GM18907 (cell line): ENCODE results near the gene BYSL.

Experiments used
- ATAC-seq: cut with Tn5 transposase; IDR thresholded peaks from one replicate; pipeline ENCODE4 v1.9.1; 2021; ENCODE audit warnings: mild to moderate bottlenecking, moderate library complexity; ENCODE audit not compliant: unreplicated experiment

Gene BYSL

DNA sequence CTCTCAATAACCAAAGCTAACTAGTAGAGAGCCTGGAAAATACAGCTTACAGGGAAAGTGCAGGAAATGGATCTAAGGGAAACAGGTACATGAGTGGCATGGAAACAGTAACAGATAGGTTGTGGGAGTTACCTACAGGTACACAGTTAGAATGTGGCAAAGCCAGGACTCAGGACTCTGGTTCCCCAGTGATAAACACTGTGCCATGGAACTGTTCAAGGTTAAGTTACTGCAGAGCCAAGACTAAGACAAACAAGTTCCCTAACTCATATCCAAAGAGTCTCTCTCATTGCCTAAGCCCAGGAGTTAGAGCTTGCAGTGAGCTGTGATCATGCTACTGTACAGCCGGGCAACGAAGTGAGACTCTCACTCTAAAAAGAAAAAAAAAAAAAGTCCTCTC, 7.0 kb upstream of the BYSL start:
- ATAC-seq, result no peak

- no peak for ATAC-seq
Observed at GRCh38 chr6:41914869-41915530, 6.3 kb upstream of the BYSL start.

- ATAC-seq, result no peak
Observed at GRCh38 chr6:41917528-41917927, 3.8 kb upstream of the BYSL start.

DNA sequence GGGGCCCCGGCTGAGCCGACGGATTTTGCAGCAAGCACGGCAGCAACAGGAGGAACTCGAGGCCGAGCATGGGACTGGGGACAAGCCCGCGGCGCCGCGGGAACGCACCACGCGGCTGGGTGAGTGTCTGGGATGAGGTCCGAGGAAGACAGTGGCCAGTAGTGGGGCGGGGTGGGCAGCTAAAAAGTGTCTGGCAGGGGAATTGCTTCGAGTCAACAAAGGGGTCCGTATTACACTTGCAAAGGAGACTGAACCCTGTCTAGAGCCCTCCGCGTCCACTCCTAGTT, 356 bp downstream of the BYSL start:
- peak; percentile 12 for ATAC-seq

DNA sequence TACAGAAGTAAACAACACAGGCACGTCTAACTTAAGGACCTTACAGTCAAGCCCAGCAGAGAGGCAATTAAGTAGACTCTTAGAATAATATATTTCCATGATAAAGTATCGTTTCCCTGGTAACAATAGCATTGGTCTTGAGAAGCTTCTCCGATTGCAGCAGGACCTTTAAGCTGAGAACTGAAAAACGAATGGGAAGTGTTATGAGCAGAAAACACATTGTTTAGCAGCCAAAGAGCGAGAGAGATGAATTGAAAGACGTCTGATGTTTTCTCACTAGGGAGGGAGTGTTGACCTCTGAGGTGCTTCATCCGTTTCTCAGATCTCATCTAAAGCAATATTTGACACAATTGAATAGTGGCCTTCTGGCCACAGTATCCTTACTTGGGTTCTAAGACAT, 855 bp downstream of the BYSL start:
- no peak for ATAC-seq

DNA sequence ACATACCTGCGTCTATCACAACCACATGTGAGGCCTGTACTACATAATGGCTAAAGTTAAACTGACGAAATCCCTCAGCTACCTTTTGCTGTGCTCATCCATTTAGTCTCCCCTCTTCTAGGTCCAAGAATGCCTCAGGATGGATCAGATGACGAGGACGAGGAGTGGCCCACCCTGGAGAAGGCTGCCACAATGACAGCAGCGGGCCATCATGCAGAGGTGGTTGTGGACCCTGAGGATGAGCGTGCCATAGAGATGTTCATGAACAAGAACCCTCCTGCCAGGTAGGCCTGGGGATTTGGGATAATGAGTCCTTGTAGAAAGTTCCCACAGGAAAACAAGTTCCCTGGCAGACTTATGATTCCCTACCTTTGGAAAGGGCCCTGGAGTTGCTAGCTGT, 6.0 kb downstream of the BYSL start:
- no peak for ATAC-seq

GRCh38 chr6:41929924-41930323, 8.6 kb downstream of the BYSL start:
- no peak for ATAC-seq

DNA sequence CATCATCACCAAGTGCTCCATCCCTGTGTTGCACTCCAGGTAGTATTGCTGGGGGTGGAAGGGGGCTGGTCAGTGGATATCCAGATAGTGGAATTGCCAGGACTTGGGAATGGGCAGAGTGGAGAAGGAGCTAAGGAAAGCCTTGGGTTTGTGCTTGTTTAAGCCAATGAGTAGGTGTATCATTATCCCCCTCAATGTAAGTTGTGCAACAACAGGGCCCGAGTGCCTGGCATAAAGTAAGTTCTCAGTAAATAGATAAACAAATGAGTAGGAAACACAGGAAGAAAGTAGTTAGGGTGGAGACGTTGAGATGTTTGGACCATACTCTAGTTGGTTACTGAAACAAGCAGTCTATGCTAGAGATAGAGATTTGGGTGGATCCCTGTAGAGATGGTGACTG, 10.5 kb downstream of the BYSL start:
- ATAC-seq, result no peak

DNA sequence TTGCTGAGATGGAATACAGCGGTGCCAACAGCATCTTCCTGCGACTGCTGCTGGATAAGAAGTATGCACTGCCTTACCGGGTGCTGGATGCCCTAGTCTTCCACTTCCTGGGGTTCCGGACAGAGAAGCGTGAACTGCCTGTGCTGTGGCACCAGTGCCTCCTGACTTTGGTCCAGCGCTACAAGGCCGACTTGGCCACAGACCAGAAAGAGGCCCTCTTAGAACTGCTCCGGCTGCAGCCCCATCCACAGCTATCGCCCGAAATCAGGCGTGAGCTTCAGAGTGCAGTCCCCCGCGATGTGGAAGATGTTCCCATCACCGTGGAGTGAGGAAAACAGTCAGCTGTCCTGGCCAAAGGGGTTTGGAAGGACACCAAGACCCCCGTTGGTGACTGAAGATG, 11.1 kb downstream of the BYSL start:
- no peak for ATAC-seq

DNA sequence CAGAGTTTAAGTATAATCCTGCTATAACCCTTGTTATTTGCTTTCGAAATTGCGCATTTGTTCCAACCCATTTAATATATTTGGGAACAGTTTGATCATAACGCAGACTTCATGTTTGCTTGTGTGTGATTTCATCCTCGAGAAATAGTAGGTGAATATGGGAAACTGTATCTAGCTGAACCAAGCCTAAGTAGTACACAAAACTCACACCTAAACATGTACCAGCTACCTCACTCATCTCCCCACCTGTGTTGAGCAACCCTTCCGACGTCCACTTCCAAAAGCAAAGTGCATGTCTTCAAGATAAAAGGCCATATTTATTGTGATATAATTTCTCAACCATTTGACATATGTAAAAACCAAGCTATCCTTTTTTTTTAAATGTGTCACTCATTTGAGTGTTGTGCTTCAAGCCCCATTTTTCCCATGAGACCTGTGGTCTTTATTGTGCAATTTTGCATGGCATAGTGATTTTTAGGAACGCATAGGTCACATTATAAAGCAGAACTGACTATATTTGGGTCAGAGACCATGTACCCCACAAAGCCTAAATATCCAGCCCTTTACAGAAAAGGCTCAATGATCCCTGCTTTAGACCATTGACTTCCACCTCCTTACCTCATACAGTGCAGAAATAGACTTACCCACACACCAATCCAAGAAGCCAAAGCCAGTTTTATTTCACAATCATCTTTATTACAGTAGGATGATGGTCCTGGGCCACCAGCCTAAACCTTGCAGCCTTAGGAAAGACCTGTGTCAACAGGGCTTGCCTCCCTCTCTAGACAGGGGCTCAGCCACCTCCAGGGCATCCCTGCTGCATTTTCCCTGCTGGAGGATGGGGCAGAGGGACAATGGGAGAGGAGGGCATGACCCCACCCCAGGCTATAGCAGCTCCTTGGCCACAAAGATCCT, 13.2 kb downstream of the BYSL start:
- no peak for ATAC-seq

DNA sequence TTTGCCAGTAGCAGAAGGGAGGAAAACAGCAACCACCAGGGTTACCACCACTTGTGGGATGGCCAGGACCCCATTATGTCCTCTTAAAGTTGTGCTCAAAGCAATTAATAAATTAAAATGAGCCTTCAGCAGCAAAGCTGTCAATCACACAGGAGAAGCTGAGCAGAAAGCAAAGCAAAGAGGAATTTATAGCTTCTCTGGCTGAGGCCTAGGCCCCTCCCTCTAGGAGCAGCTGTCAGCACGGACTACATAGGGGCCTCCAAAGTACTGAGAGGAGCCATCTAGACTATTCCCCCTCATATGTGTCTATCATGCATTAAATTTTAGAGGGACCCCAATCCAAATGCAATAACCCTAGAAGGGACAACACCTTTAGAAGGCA, 13.9 kb downstream of the BYSL start:
- ATAC-seq, result no peak

GRCh38 chr6:41935685-41936072, 14.4 kb downstream of the BYSL start:
- ATAC-seq, result no peak

- peak; percentile 47 for ATAC-seq
Observed at GRCh38 chr6:41936073-41936837, 15.0 kb downstream of the BYSL start.

DNA sequence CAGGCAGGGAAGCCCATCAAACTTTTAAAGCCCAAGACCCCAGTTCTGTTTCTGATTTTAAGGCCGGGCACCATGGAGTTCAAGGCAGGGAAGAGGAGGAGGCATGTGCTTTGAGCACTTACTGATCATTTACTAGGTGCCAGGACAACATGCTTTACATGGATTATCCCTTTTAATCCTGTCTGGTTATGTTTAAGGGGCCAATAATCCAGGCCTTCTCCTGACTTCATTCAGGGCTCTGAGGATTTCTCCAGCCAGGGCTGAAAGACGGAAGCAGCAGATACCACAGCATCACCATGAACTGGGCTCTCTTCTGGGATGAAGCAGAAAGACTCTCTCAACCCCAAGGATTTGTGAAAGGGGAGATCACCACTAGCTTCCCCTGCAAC, 16.2 kb downstream of the BYSL start:
- no peak for ATAC-seq

DNA sequence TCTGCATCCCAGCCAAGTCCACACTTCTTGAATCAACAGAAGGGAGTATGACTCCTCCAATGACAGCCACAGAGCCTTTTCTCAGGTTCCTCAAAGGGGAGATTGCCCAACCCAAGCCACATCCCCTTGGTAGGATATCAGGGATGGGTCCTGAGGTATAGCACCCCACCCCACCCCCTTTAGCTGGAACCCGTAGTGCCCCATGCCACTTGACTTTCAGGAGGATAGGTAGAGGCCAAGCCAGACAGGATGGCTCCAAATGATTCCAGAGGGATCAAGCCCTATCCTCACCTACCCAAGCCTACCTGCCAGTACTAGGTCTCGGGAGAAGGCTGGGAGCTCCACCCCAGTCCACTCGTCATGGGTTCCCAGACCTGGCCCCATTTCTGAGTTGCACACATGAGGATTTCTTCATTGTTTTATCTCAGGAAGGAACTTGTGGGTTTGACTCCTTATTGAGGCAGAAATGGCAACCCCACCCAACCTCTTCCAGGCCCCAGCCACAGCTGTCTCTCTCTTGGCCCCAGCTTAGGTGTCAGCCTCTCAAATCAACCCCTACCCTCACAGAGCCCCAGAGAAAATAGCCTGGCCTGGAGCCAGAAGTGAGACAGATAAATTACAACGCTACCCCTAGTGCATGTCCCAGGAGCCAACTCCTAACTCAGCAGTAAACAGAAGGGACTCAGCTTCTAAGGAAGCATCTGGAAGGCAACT, 16.7 kb downstream of the BYSL start:
- no peak for ATAC-seq

GRCh38 chr6:41938590-41939175, 17.4 kb downstream of the BYSL start:
- no peak for ATAC-seq

GRCh38 chr6:41939176-41939847, 18.0 kb downstream of the BYSL start:
- ATAC-seq, result no peak

DNA sequence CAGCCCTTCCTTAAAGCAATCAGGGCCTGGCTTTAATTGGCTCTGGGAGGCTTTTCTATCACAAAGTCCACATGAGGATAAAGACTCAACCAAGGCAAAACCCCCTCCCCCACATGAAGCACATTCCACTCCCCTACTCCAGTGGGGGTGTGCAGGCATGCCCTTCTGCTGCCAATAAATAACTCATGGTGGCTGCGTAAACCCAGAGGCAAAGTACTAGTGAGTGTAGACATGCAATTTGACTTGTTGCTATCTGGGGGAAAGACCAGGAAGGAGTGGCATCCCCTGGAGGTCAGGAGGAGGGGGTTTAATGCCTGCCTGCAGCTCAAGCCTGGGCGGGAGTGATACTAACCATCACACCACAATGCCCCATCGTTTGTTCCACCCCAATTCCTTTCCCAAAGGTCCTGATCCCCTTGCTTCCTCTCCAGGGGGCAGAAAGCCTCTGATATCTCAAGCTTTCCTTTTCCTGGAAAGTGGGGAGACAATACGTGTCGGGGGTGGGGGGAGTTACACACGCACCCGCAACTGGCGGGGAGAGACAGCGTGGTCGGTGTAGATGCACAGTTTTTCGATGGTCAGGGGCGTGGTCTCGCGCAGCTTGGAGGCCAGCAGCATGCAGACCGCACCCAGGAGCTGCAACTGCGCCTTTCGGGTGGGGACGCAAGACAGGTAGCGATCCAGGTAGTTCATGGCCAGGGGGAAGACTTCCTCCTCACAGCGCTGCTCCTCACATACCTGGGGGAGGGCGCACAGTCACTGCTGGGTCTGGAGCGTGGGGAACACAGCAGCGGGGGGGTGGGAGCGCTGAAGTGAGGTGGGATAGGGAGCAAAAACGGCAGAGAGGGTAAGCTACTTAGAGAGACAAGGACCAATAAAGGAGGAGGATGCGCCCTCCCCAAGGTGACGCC, 18.8 kb downstream of the BYSL start:
- ATAC-seq, result no peak

DNA sequence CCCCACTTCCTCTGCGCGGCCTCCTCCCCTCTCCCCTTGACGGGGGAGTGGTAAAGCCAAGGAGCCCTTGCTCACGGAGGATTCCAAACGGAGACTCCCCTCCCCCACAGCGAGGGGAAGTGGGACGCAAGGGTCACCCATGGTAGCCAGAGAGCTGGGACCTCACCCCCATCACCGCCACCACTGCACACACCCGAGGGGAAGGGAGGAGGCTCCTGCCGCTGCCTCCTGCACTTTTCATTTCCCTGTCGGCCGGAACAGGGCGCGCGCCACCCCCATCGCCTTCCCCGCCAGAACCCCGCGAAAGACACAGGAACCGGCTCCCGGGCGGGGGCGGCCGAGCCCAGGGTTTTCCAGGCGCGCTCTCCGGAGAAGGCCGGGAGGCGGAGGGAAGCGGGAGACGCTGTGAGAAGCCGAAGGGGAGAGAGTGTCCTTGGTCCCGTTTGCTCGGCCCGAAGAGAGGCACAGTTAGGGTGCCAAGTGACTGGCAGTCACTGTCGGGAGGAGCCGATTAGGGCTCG, 19.5 kb downstream of the BYSL start:
- ATAC-seq, result peak; percentile 12
